Brain microvascular endothelial cell (primary cell): Measurements from ENCODE around the gene CERS3.
A peak's percentile ranks its signal among the peaks of the same experiment; 100 is the strongest.
"Not testable (repeated sequence)": the region's sequence is repeated elsewhere in the genome, so short reads cannot be mapped to it uniquely, and the experiment has no call there.

Experiments
- DNase-seq: peaks from one replicate; pipeline ENCODE4 v3.0.0-alpha.2; 2020
- H3K27ac ChIP-seq: fragments of 250-450 bp; sonication (Bioruptor Pico); 2 replicates; pipeline ENCODE4 v1.5.1; 2020; ENCODE audit warnings: mild to moderate bottlenecking, moderate library complexity
- H3K27me3 ChIP-seq: fragments of 250-450 bp; sonication (Bioruptor Pico); replicated peaks from 2 replicates; pipeline ENCODE4 v1.5.1; 2020; ENCODE audit warnings: mild to moderate bottlenecking
- H3K36me3 ChIP-seq: fragments of 250-450 bp; sonication (Bioruptor Pico); replicated peaks from 2 replicates; pipeline ENCODE4 v1.5.1; 2020; ENCODE audit warnings: mild to moderate bottlenecking
- H3K4me3 ChIP-seq: 2 replicates; pipeline ENCODE4 v1.5.1; 2011; ENCODE audit warnings: low read depth, mild to moderate bottlenecking, control low read depth, low read length, moderate library complexity
- CTCF ChIP-seq: IDR thresholded peaks from 2 replicates; pipeline ENCODE4 v1.5.1; 2011; ENCODE audit warnings: low read depth, mild to moderate bottlenecking, moderate library complexity, low read length, control low read depth, inconsistent platforms; ENCODE audit errors: missing control alignments
- in situ Hi-C: cut with HindIII; loops from 2 replicates; pipeline ENCODE4 v1.10.0; 2017; ENCODE audit warnings: low sequenced_read_pairs, low pct_ligation_motif_present

Gene CERS3

GRCh38 chr15:100463515-100463914, 65.2 kb downstream of the CERS3 start:
- Histone ChIP-seq H3K27me3 (no peaks in the 10 kb centered on the region), H3K27ac (no peak overlapping the region), H3K4me3 (no peak overlapping the region), H3K36me3 (no peaks in the 10 kb centered on the region)
- no peak for TF ChIP-seq CTCF
- in situ Hi-C loops = no loop called here
- no peak for DNase-seq

- H3K27ac ChIP-seq = no peak overlapping the region
- DNase-seq = no peak
- TF ChIP-seq CTCF = no peak
- no peaks in the 10 kb centered on the region for H3K36me3 ChIP-seq
- H3K27me3 ChIP-seq = no peaks in the 10 kb centered on the region
- H3K4me3 ChIP-seq = no peak overlapping the region
- in situ Hi-C loops = no loop called here
Observed at GRCh38 chr15:100461049-100461448, 67.7 kb downstream of the CERS3 start.

GRCh38 chr15:100457201-100457600, 71.5 kb downstream of the CERS3 start:
- TF ChIP-seq CTCF = no peak
- Histone ChIP-seq H3K4me3 (no peak overlapping the region), H3K27me3 (no peaks in the 10 kb centered on the region), H3K36me3 (no peaks in the 10 kb centered on the region), H3K27ac (no peak overlapping the region)
- in situ Hi-C loops = no loop called here
- peak; percentile 22 for DNase-seq

- H3K36me3 ChIP-seq = no peaks in the 10 kb centered on the region
- no peak for TF ChIP-seq CTCF
- in situ Hi-C loops = no loop called here
- no peak for DNase-seq
- H3K4me3 ChIP-seq = no peak overlapping the region
- H3K27ac ChIP-seq = no peak overlapping the region
- no peaks in the 10 kb centered on the region for H3K27me3 ChIP-seq
Observed at GRCh38 chr15:100454148-100454547, 74.6 kb downstream of the CERS3 start.

- Histone ChIP-seq H3K4me3 (no peak overlapping the region), H3K36me3 (no peaks in the 10 kb centered on the region), H3K27me3 (no peaks in the 10 kb centered on the region), H3K27ac (no peak overlapping the region)
- in situ Hi-C loops = no loop called here
- TF ChIP-seq CTCF = no peak
- DNase-seq = no peak
Observed at GRCh38 chr15:100448481-100448880, 80.3 kb downstream of the CERS3 start.

GRCh38 chr15:100441063-100441462, 87.7 kb downstream of the CERS3 start:
- H3K4me3 ChIP-seq, H3K27me3 ChIP-seq, H3K36me3 ChIP-seq, in situ Hi-C loops, H3K27ac ChIP-seq, DNase-seq: not testable (repeated sequence)
